Testis (tissue), 3 donors: ENCODE measurements around the gene CACNB4. TPM values are rescaled to one million over a fixed set of nuclear protein-coding genes. Genes with fewer than 3 reads are reported as not detected.
"Not testable (repeated sequence)": the region's sequence is repeated elsewhere in the genome, so short reads cannot be mapped to it uniquely, and the experiment has no call there.

ENCODE experiments used
- DNase-seq: peaks from one replicate; pipeline ENCODE4 v3.0.0-alpha.2; 2019
- H3K27ac ChIP-seq, 2 donors: fragments of 200-600 bp; sonication (generic); one replicate each; pipeline ENCODE4 v1.5.1; 2019
- H3K27me3 ChIP-seq: fragments of 200-600 bp; sonication (generic); one replicate; pipeline ENCODE4 v1.5.1; 2019
- H3K36me3 ChIP-seq: fragments of 200-600 bp; sonication (generic); one replicate; pipeline ENCODE4 v1.5.1; 2017; ENCODE audit warnings: low read depth; ENCODE audit errors: missing control alignments
- H3K4me1 ChIP-seq: fragments of 200-600 bp; sonication (generic); one replicate; pipeline ENCODE4 v1.5.1; 2019
- H3K4me3 ChIP-seq, 2 donors: fragments of 200-600 bp; sonication (generic); one replicate each; pipeline ENCODE4 v1.5.1; 2017 to 2019
- H3K9me3 ChIP-seq: fragments of 200-600 bp; sonication (generic); one replicate; pipeline ENCODE4 v1.5.1; 2017
- CTCF ChIP-seq, 3 experiments: fragments of 450-650 bp in 2 of 3; fragments of 200-600 bp in 1 of 3; sonication (generic) in 1 of 3; IDR thresholded peaks; one replicate each; pipeline ENCODE4 v1.5.1; 2016 to 2019; ENCODE audit warnings: antibody characterized with exemption in 3 of 3, mild to moderate bottlenecking in 2 of 3, moderate library complexity in 1 of 3
- POLR2A ChIP-seq: fragments of 450-650 bp; IDR thresholded peaks from one replicate; pipeline ENCODE4 v1.6.1; 2017; ENCODE audit warnings: antibody characterized with exemption, mild to moderate bottlenecking, moderate library complexity
- WGBS, 2 donors: methylation state at CpG; one replicate each; pipeline ENCODE4 v1.1.5; 2018; 5-methylcytosine and 5-hydroxymethylcytosine counted together
- intact Hi-C: fragments of 100-400 bp; cut with DNase I; formaldehyde crosslinking; loops from one replicate; pipeline ENCODE4 v1.15.1; 2023; ENCODE audit warnings: low total_unique reads
- polyA plus RNA-seq: library from polyadenylated mRNA; stranded (reverse); fragments of 350-450 nt; fragmentation: Illumina TruSeq; extraction: RNeasy Lipid Tissue Mini Kit (QIAGEN cat#74804); gene quantifications from one replicate; pipeline ENCODE4 v1.2.3, GENCODE V29; 2014; ENCODE audit warnings: low read depth, low replicate concordance; ENCODE audit not compliant: insufficient read depth
- total RNA-seq, 2 donors: library from RNA; depleted of rRNA; stranded (reverse); fragments of >200 nt; gene quantifications; one replicate each; pipeline ENCODE4 v1.2.3, GENCODE V29; 2016

The CACNB4 gene
- total and polyA plus RNA-seq, 3 donors from 2014 or later = 7.8 to 83.8 (median 82.2) TPM

- TF ChIP-seq POLR2A (no peak), CTCF (IDR thresholded peaks at IDR 0.05) (peak; percentile 77 to 88 (median 78))
- WGBS, 2 donors = 14 to 23% methylated on average over 15 of the region's 15 CpGs
- H3K4me3 ChIP-seq = no peak overlapping the region
- H3K4me1 ChIP-seq = no peaks in the 10 kb centered on the region
- peak; percentile 91 for DNase-seq
- intact Hi-C loops = no loop called here
- no peaks in the 10 kb centered on the region for H3K27me3 ChIP-seq
- H3K9me3 ChIP-seq = no peaks in the 10 kb centered on the region
- H3K36me3 ChIP-seq = no peaks in the 10 kb centered on the region
- H3K27ac ChIP-seq = no peak overlapping the region
Measured at GRCh38 chr2:152025678-152026287, 73.1 kb downstream of the CACNB4 start.

- Histone ChIP-seq H3K27ac (no peak overlapping the region), H3K4me1 (no peaks in the 10 kb centered on the region), H3K36me3 (no peaks in the 10 kb centered on the region), H3K4me3 (no peak overlapping the region), H3K27me3 (no peaks in the 10 kb centered on the region), H3K9me3 (no peaks in the 10 kb centered on the region)
- 94 to 96% methylated on average over 2 of the region's 2 CpGs for WGBS, 2 donors
- DNase-seq = no peak
- no peak for TF ChIP-seq CTCF (IDR thresholded peaks at IDR 0.05)
- no peak for TF ChIP-seq POLR2A
- intact Hi-C loops = no loop called here
Measured at GRCh38 chr2:152024477-152024876, 74.4 kb downstream of the CACNB4 start.

- Histone ChIP-seq H3K4me3 (no peak overlapping the region), H3K27me3 (no peaks in the 10 kb centered on the region), H3K9me3 (no peaks in the 10 kb centered on the region), H3K27ac (no peak overlapping the region), H3K4me1 (no peaks in the 10 kb centered on the region), H3K36me3 (no peaks in the 10 kb centered on the region)
- 61 to 64% methylated on average over 3 of the region's 3 CpGs for WGBS, 2 donors
- DNase-seq = no peak
- no peak for TF ChIP-seq POLR2A
- no peak for TF ChIP-seq CTCF (IDR thresholded peaks at IDR 0.05)
- intact Hi-C loops = no loop called here
Measured at GRCh38 chr2:152022090-152022489, 76.8 kb downstream of the CACNB4 start.

GRCh38 chr2:152021001-152021400, 77.8 kb downstream of the CACNB4 start:
- DNase-seq, H3K27ac ChIP-seq, H3K4me1 ChIP-seq, intact Hi-C loops, H3K9me3 ChIP-seq, H3K27me3 ChIP-seq, H3K4me3 ChIP-seq, H3K36me3 ChIP-seq: not testable (repeated sequence)
- WGBS, 2 donors = 87 to 92% methylated on average over 11 of the region's 11 CpGs

- Histone ChIP-seq H3K9me3 (no peaks in the 10 kb centered on the region), H3K4me3 (no peak overlapping the region), H3K4me1 (no peaks in the 10 kb centered on the region), H3K27ac (no peak overlapping the region), H3K36me3 (no peaks in the 10 kb centered on the region), H3K27me3 (no peaks in the 10 kb centered on the region)
- intact Hi-C loops = no loop called here
- TF ChIP-seq CTCF (IDR thresholded peaks at IDR 0.05) (no peak), POLR2A (no peak)
- DNase-seq = no peak
Measured at GRCh38 chr2:152019732-152020131, 79.1 kb downstream of the CACNB4 start.
